ENCODE measurements around the gene CBLIF.
"Not testable (repeated sequence)": the region's sequence is repeated elsewhere in the genome, so short reads cannot be mapped to it uniquely, and the experiment has no call there.

CBLIF gene

DNA sequence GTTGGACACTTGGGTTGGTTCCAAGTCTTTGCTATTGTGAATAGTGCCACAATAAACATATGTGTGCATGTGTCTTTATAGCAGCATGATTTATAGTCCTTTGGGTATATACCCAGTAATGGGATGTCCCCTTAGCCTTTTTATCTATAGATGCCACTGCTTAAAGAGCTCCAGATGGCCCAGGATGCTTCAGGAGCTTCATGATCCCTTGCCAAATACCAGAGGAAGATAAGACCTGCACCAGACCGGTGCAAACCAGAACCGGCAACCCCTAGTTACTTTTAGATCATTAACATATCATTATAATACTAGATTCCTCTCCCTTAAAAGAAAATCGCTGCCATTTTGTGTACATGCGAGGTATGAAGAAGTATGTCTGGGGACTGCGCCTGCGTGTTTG lies 3.1 kb upstream of the CBLIF start:
- in situ Hi-C loops (cut with MboI; ENCODE audit: low sequenced_read_pairs) = not testable (repeated sequence)

DNA sequence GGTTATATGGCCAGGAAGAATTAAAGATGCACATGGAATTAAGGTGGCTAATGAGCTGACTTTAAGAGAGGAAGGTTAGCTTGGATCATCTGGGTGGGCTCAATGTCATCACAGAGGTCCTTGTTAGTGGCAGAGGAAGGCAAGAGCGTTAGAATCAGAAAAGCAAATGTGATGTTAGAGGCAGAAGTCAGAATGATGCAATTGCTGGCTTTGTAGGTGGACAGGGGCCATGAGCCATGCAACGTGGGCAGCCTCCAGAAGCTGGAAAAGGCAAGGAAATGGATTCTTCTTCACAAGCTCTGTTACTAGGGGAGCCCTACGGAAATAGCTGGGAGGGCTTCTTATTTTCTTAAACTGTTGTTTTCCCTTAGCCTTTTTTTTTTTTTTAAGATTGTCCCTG lies 2.3 kb upstream of the CBLIF start:
- in situ Hi-C loops (cut with MboI; ENCODE audit: low sequenced_read_pairs) = no loop called here

DNA sequence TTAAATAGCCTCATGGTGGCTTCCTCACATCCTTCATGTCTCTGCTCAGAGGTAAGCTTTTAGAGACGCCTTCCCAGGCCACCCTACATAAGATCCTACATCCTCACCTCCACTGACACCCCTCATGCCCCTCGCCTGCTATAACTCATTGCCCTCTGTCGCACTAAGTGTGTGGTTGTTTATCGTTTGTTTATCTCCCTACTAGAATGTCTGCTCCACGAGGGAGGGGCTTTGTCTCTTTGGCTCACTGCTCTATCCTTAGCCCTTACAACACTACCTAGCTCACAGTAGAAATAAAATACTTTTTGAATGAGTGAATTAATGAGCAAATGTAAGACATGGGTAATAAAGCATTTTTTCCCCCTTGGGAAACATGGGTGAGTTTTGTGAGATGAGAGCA lies 1.3 kb upstream of the CBLIF start:
- in situ Hi-C loops (cut with MboI; ENCODE audit: low sequenced_read_pairs) = no loop called here

DNA sequence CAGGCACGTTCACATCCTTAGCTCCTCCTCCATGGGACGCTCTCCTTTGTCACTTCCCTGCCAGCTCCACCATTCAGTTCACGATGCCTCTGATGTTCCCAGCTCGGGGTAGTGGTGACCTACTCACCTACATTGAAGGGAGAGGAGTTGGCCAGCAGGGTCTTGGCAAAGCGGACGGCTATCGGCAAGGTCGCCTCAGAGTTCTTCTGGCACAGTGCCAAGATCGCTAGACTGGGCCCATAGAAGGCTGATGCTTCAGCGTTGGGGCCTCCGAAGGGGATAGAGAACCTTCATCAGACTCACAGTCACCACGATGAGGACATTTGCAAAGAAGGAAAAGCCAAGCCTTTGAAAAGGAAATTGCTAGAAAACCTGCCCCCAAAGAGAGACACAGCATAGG lies 3.0 kb downstream of the CBLIF start:
- in situ Hi-C loops (cut with MboI; ENCODE audit: low sequenced_read_pairs) = no loop called here

DNA sequence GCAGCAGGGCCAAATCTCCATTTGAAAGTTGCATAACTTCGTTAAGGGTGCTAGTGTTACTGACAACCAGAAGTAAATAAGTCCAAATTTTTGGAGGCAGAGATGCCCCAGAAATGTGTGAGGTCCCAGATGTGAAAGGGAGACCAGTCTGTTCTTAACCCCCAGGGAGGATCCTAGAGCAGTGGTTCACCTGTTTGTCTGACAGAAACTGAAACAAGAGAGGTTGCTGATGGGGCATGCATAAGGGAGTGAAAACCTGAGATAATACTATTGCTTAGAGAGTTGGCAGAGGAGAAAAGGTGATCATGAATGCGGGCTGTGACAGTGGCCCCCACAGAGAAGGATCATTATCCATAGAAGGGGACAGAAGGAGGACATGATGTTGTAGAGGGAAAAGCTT lies 3.8 kb downstream of the CBLIF start:
- in situ Hi-C loops (cut with MboI; ENCODE audit: low sequenced_read_pairs) = no loop called here

DNA sequence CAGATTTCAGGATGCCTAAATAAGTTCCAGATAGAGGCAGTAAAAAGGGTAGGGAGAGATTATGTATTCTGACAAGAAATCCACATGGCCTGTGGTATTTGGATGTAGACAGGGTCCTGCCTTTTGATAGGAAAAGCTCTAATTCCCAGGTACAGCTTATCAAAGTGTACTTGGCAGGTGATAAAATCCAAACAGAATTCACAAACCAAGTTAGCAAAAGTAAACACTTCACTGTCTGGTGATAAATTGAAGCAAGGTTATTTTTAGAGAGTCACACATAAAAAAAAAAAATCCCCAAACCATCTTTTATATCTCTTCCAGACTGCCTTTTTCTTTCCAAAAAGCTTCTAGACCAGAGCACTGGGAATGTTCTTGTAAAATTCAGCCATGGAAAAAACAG lies 5.7 kb downstream of the CBLIF start:
- in situ Hi-C loops (cut with MboI; ENCODE audit: low sequenced_read_pairs) = loop anchor here (10.0 kb wide), 1 partner anchor 75 kb away; no protein-coding TSS in a partner anchor

DNA sequence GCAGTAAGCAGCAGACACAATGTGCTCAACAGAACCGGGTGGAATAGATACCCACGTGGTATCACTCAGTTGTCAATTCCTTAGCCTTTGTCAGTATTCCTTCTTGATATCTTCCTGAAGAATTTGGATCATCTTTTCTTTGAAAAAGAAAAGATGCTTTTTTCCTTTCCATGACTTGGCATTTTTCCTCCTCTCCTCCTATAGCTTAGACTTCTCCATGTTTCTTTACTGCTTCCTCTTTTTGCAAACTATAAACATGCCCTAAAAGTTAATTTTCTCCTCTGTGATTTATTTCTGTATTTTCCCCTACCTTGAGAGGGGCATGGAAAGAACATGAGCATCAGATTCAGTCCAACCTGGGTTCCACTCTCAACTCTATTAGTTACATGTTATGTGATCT lies 11.7 kb downstream of the CBLIF start:
- in situ Hi-C loops (cut with MboI; ENCODE audit: low sequenced_read_pairs) = loop anchor here (10.0 kb wide), 1 partner anchor 81 kb away; no protein-coding TSS in a partner anchor

DNA sequence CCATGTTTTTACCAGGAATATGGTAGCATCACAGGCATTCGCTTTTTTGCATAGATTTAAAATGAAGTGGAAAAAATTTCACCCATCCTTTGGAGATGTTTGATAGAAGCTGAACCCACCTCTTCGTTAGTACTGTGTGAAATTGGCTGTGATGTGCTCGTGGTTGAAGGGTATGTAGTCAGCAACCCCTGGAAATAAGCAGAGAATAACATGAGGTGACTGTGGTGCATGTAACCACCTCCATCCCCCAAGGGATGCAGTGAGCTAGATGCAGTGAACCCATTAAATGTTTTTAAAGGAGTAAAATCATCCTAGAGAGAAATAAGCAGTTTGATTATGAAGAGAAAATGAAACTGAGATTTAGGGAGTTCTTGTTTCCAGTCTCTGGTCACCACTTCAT lies 15.9 kb downstream of the CBLIF start:
- in situ Hi-C loops (cut with MboI; ENCODE audit: low sequenced_read_pairs) = no loop called here

DNA sequence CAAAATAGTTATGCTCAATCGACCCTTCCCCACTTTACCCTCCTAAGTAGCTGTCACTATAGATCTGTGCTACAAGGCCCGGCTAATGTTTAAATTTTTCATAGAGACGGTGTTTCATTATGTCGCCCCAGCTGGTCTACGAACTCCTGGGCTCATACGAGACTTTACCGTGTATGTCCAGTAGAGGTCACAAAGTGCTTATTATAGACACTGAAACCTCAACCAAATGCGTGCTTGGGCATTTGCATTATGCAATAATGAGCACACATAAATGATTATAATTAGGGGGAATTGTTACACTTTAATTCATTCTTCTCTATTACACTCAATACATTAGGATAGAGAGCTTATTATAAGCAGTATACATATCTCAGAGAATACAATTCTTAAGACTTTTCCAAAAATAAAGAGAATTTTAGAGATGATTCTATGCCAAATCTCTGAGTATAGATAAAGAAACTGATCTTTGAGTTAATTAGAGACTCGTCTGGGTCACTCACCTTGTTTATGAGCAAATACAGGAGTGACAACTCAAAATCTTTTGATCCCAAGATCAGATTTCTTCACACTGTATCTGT lies 22.2 kb downstream of the CBLIF start:
- in situ Hi-C loops (cut with MboI; ENCODE audit: low sequenced_read_pairs) = loop anchor here (5.0 kb wide), 1 partner anchor 324 kb away; no protein-coding TSS in a partner anchor

DNA sequence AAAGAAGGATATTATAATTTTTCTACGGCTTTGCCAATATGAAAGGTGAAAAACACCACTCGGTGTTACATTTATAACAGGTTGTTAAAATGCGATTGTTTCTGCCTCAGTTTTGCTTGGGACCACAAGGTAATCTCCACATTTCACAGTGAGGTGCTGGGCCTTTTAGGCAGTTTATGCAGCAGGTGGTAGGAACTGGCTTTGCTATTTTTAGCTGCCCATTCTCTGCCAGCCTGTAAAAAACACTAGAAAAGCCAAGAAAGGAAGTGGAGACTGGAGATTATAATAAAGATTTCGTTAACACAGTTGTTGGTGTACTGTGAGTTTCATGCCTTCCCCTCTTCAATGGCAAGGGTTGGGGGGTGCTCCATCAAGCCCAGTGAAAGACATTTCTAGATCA lies 26.7 kb downstream of the CBLIF start:
- in situ Hi-C loops (cut with MboI; ENCODE audit: low sequenced_read_pairs) = no loop called here

DNA sequence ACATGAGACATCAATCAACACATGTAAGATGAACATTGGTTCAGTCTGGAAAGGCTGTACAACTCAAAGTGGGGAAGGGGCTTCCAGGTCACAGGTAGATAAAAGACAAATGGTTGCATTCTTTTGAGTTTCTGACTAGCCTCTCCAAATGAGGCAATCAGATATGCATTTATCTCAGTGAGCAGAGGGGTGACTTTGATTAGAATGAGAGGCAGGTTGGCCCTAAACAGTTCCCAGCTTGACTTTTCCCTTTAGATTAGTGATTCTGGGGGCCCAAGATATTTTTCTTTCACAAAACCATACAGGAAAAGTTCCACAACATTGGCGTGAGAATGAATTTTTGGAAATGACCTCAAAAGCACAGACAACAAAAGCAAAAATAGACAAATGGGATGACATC lies 28.9 kb downstream of the CBLIF start:
- in situ Hi-C loops (cut with MboI; ENCODE audit: low sequenced_read_pairs) = not testable (repeated sequence)

DNA sequence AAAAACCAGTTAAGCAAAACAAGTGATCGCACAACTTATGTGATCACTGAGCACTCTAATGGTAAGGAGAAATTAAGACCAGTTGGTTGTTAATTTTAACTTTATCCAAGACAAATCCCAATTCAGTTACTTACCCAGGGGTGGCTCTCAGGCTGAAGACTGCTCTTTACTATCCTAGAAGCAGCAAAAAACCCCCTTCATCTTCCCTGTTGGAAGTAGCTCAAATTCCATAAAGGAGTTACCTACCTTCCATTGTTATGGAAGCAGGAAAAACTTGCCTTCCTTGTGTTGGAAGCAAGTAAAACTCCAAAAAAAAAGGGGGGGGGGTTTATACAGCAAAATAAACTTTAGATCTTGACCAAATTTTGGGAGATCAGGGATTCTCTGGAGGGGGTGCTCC lies 29.5 kb downstream of the CBLIF start:
- in situ Hi-C loops (cut with MboI; ENCODE audit: low sequenced_read_pairs) = no loop called here

DNA sequence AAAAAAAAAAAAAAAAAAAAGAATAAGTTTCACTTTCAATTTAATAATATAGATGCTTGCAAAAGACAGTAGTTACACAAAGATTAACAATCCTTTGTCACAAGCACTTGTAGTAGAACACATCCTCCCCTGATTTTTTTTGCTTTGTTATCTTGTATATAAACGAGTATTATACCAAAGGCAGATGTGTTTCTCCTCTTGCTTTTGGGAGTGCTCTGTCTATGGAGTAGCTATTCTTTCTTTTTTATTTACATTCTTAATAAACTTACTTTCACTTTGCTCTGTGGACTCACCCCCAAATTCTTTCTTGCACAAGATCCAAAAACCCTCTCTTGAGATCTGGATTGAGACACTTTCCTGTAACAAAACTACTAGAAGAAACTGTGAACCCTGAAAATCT lies 31.3 kb downstream of the CBLIF start:
- in situ Hi-C loops (cut with MboI; ENCODE audit: low sequenced_read_pairs) = no loop called here

DNA sequence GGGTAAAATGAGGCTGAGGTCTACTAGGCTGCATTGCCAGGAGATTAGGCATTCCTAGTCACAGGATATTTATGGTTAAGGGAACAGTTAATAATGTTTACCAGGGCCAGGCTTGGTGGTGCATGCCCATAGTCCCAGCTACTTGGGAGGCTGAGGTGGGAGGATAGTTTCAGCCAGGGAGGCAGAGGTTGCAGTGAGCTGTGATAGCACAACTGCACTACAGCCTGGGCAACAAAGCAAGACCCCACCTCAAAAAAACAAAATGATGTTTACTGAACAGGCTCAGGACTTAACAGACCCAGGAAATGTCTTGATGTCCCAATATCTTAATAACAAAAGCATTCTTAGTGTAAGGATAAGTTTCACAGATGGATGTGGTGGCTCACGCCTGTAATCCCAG lies 31.9 kb downstream of the CBLIF start:
- in situ Hi-C loops (cut with MboI; ENCODE audit: low sequenced_read_pairs) = no loop called here

DNA sequence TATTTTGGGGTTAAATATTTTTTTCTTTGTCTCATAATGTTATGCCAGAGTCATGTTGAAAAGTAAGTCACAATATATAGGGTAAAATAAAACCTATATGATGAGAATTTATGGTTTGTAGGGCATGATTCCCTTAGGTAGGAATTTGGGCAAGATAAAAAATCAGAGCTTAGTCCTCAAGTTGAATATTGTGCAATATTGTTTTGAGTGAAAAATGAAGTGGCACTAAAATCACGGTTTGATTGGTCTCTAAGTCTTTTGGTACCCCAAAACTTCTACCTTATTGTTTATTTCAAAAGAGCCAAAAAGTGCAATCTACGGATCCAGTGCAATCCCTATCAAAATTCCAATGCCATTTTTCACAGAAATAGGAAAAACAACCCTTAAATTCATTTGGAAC lies 33.1 kb downstream of the CBLIF start:
- in situ Hi-C loops (cut with MboI; ENCODE audit: low sequenced_read_pairs) = no loop called here

DNA sequence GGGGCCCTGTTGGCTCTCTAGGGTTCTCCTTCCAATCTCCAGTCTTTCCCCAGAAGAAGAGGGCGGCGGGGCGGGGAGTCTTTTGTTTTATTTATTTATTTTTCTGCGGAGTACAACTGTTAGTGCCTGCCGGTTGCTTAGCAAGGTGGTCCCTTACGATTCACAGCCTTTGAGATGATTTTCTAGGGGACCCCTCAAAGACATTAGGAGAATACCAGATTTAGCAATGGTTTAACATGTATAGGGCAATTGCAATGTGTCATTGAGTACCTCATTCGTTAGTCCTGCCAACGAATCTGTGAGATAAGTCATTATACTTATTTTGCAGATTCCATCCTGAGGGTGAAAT lies 34.4 kb downstream of the CBLIF start:
- in situ Hi-C loops (cut with MboI; ENCODE audit: low sequenced_read_pairs) = no loop called here

DNA sequence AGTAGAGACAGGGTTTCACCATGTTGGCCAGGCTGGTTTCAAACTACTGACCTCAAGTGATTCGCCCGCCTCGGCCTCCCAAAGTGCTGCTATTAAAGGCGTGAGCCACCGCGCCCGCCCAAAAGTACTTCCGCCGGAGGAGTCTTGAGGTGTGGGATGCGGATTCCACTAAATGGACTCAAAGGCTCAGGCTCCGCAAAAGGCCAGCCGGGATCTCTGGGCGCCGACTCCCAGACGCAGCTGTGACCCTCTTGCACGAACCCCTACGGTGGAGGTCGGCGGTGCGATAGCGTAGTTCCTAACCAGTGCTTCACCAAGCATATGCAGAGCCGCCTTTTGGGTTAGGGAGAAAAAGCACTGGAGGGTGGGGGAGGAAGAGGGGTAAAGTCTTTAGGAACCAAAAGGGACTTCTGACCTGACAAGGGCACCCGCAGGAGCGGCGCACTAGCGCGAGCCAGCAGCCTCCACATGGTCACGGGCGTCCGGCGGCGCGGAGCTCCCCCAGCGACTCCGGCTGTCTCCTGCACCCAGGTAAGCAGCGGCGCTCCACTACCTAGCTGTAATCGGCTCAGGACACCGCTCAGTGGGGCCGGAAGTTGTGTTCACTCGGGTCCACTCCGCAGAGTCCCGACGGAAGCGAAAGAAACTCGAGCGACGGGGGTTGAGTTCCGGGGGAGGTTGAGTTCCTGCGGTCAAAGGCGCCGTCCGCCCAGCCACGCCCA lies 34.9 kb downstream of the CBLIF start, which contains the start of gene MRPL16:
Gene MRPL16, minus strand, starts transcription at position 590 of the 722 bp plus-strand sequence. Its CDS starts 120 bp downstream, at position 470.
- in situ Hi-C loops (cut with MboI; ENCODE audit: low sequenced_read_pairs) = no loop called here

DNA sequence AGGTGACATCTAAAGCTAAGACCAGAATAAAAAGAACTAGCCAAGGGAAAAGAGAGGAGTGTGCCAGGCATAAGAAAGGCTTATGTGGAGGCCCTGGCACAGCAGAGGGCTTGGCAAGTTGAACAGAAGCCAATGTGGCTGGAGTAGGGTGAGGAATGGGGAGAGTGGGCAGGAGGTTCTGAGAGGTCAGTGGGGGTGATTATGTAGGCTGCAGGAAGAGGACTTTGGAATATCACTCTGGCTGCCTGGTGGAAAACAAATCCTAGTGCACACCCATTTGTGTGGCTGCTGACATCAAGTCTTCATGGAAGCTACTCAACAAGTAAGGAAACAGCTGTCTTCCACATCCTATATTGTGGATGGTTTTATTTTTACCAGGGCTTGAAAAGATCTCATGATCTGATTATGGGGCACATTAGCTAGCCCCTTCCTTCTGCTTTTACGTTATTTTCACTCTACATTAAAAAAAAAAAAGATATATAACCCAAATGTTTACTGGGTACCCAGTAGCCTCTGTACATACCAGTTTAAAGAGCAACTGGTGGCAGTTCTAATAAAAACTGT lies 38.2 kb downstream of the CBLIF start:
- in situ Hi-C loops (cut with MboI; ENCODE audit: low sequenced_read_pairs) = no loop called here

DNA sequence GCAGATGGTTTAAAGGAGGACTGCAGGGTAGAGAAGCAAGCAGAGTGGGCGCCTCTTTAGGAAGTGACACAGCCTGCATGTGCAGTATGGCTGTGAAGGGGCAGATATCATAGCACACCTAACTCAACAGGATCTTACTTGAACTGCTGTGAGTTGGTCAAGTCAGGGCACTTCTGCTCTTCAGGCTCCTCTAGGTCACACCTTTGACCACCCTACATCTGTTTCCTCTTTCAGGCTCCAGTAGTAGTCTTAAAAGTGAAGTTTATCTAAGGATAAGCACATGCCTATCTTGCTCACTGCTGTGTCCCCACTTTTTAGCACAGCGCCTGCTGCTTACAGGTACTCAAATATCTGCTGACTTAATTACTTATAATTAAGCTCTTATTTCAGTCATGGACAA lies 41.2 kb downstream of the CBLIF start:
- in situ Hi-C loops (cut with MboI; ENCODE audit: low sequenced_read_pairs) = loop anchor here (5.0 kb wide), 1 partner anchor 47 kb away; the partner anchor contains the start of gene STX3

DNA sequence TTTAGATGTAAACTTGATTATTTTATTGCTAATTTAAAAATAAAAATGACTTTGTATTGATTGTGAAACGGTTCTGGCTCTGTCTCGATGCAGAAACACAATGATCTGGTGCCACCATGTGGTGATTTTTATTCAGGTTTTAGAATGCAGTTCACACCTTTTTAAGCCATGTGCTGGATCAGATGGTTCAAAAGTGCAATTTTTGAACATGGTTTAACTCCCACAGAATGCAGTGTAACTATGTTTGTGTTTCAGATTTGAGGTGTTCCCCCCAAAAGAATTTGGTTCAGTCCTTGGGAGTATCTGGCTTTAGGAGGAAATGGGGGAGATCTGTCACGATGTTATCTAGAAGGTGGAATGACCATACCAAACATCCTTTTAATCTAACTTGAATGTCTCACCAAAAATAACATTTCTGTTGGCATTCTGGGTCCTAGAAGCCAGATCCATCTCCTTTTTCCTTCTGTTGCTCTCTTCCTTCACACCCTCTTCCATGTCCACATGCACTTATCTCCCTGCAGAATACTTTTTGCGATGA lies 42.6 kb downstream of the CBLIF start:
- in situ Hi-C loops (cut with MboI; ENCODE audit: low sequenced_read_pairs) = loop anchor here (5.0 kb wide), 1 partner anchor 45 kb away; the partner anchor contains the start of gene STX3

DNA sequence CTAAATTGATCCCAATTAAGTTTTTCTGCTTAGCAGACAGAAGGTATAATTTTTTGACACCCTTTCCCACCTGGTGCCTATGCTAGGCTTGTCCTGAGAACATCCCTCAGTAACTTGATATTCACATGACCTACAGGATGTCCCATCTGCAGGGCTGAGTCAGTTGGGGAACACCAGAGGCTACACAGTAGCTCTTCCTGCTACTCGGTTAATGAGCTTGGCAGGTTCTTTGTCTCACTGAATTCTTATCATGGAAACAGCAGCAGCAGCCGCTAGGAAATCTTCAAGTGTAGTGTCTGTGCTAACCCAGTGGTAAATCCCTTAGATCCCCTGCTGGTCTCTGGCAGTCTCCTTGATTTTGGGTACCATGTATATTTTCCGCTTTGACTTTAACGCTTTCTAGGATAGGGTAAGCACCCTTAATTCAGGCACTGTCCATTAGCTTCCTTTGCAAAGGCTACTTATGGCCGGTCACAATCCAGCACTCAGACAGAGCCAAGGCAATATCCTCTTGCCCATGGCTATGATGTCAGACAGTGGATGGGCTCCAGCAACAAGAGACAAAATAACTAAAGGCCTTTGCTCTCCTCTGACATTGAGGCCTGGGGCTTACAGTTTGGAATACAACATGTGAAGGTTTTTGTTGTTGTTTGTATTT lies 43.2 kb downstream of the CBLIF start:
- in situ Hi-C loops (cut with MboI; ENCODE audit: low sequenced_read_pairs) = loop anchor here (5.0 kb wide), 1 partner anchor 45 kb away; the partner anchor contains the start of gene STX3
